22Rv1 (cell line): ENCODE measurements around the gene SF3B1.

Experiments used
- H3K27ac ChIP-seq: fragments of 450-650 bp; 2 replicates; pipeline ENCODE4 v1.5.1; 2017
- CTCF ChIP-seq: fragments of 450-650 bp; IDR thresholded peaks from 2 replicates; pipeline ENCODE4 v1.5.1; 2017; ENCODE audit warnings: mild to moderate bottlenecking
- ZFX ChIP-seq: fragments of 450-650 bp; IDR thresholded peaks from 2 replicates; pipeline ENCODE4 v1.6.1; 2017; ENCODE audit warnings: antibody characterized with exemption, borderline replicate concordance

The SF3B1 gene, protein sequence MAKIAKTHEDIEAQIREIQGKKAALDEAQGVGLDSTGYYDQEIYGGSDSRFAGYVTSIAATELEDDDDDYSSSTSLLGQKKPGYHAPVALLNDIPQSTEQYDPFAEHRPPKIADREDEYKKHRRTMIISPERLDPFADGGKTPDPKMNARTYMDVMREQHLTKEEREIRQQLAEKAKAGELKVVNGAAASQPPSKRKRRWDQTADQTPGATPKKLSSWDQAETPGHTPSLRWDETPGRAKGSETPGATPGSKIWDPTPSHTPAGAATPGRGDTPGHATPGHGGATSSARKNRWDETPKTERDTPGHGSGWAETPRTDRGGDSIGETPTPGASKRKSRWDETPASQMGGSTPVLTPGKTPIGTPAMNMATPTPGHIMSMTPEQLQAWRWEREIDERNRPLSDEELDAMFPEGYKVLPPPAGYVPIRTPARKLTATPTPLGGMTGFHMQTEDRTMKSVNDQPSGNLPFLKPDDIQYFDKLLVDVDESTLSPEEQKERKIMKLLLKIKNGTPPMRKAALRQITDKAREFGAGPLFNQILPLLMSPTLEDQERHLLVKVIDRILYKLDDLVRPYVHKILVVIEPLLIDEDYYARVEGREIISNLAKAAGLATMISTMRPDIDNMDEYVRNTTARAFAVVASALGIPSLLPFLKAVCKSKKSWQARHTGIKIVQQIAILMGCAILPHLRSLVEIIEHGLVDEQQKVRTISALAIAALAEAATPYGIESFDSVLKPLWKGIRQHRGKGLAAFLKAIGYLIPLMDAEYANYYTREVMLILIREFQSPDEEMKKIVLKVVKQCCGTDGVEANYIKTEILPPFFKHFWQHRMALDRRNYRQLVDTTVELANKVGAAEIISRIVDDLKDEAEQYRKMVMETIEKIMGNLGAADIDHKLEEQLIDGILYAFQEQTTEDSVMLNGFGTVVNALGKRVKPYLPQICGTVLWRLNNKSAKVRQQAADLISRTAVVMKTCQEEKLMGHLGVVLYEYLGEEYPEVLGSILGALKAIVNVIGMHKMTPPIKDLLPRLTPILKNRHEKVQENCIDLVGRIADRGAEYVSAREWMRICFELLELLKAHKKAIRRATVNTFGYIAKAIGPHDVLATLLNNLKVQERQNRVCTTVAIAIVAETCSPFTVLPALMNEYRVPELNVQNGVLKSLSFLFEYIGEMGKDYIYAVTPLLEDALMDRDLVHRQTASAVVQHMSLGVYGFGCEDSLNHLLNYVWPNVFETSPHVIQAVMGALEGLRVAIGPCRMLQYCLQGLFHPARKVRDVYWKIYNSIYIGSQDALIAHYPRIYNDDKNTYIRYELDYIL

DNA sequence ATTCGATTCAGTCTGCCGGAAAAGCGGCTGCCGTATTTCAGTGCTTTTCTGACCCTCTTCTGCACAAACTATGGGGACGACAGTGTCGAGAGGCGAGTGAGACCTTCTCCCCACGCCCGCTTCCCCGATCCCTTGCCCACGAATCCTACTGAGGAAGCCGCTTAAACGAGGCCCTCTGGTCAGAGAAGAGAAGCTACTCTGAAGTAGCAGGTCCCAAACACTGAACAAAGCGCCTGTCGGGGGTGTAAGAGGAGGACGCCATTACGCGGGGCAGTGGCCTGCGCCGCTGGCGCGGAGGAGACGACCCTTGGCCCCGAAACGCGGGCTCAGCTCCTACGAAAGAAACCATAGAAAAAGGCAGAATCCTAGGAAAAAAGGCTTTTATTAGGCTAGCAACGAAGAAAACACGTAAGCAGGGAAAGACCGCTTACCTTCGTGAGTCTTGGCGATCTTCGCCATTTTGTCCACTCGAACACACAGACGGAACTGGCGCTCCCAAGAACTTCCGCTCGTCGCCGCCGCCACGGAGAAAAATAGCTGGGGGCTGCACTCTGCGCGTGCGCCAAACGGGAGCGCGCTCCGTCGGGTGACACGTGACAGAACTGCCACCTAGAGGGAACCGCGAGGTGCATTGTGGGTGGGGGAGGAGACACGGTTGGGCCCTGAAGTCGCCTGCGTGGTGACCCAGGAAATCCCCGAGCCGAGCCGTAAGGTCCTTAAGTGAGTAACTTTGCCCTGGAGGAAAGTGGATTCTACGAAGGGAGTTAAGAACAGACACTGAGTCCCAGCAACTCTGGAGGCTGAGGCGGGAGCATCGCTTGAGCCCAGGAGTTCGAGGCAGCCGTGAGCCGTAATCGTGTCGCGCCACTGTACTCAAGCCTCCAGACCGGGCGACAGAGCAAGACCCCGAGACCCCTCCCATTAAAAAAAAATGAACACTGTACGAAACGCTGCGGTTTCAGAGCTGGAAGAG lies at the start of gene SF3B1:
Gene SF3B1, minus strand, starts transcription at position 488 of the 973 bp plus-strand sequence. Its CDS starts 29 bp downstream, at position 459.
- peak within 1 kb of the TSS; percentile 91 for H3K27ac ChIP-seq
- TF ChIP-seq CTCF = no peak
- no peak for TF ChIP-seq ZFX

DNA sequence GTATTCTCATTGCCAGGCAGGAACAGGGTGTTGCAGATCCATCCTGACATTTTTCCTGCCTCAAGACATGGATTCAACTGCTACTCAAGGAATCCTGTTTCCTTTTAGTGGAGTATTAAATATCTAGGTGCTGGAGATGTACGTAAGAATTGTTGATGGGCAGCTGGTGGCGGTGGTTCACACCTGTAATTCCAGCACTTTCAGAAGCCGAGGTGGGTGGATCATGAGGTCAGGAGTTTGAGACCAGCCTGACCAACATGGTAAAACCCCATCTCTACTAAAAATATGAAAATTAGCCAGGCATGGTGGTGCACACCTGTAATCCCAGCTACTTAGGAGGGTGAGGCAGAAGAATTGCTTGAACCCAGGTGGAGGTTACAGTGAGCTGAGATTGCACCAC lies 49.4 kb upstream of the SF3B1 start:
- H3K27ac ChIP-seq = peak overlapping the region; percentile 63

- TF ChIP-seq CTCF = no peak
- peak overlapping the region; percentile 18 for H3K27ac ChIP-seq
Observed at GRCh38 chr2:197480165-197481036, 45.6 kb upstream of the SF3B1 start.

GRCh38 chr2:197477797-197478196 lies 43.0 kb upstream of the SF3B1 start:
- H3K27ac ChIP-seq = no peak overlapping the region
- TF ChIP-seq CTCF = no peak
- no peak for TF ChIP-seq ZFX

DNA sequence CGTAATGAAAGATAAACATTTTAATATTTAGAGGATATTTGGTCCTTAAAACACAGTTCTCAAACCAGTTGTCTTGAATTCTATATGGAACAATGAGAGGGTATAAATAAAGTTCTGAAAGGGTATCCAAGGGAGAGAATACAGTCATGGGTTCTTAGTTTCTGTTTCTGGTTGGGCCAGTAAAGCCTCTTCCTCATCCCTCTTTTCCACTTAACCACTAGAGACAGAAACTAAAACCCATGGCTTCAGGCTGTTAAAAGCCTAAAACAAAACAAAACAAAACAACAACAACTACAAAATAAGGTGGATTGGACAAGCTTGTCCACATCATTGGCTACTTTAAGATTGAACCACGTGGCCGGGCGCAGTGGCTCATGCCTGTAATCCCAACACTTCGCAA lies 37.3 kb upstream of the SF3B1 start:
- TF ChIP-seq CTCF (no peak), ZFX (no peak)
- H3K27ac ChIP-seq = no peak overlapping the region

GRCh38 chr2:197464175-197464574 lies 29.3 kb upstream of the SF3B1 start:
- TF ChIP-seq CTCF (no peak), ZFX (no peak)

More at GRCh38 chr2:197464175-197464574, 29.3 kb upstream of the SF3B1 start:
- no peak overlapping the region for H3K27ac ChIP-seq
